Left lung (tissue), 10 donors: ENCODE data around the gene LRGUK. TPM values are rescaled to one million over a fixed set of nuclear protein-coding genes. Genes with fewer than 3 reads are reported as not detected.

Source experiments
- ATAC-seq: fragments of 200-7000 bp; cut with Tn5 transposase; one replicate; pipeline ENCODE4 v1.9.1; 2020; ENCODE audit warnings: moderate library complexity
- DNase-seq, 4 donors: peaks; one replicate each; pipeline ENCODE4 v3.0.0-alpha.2; 2013 to 2020
- H3K27ac ChIP-seq, 2 donors: fragments of 200-600 bp; sonication (generic) in 1 of 2; one replicate each; pipeline versions ENCODE4 v1.5.0 to v1.8.0; 2020 to 2021
- H3K27me3 ChIP-seq, 2 donors: fragments of 200-600 bp; sonication (generic) in 1 of 2; one replicate each; pipeline versions ENCODE4 v1.5.0 to v1.8.0; 2020 to 2021
- H3K36me3 ChIP-seq, 2 donors: fragments of 200-600 bp; sonication (generic) in 1 of 2; one replicate each; pipeline versions ENCODE4 v1.5.0 to v1.8.0; 2020 to 2021
- H3K4me1 ChIP-seq, 2 donors: fragments of 200-600 bp; one replicate each; pipeline ENCODE4 v1.8.0; 2021
- H3K4me3 ChIP-seq, 2 donors: fragments of 200-600 bp; sonication (generic) in 1 of 2; one replicate each; pipeline versions ENCODE4 v1.5.0 to v1.8.0; 2020 to 2021; ENCODE audit warnings: mild to moderate bottlenecking in 1 of 2
- H3K9me3 ChIP-seq, 2 donors: fragments of 200-600 bp; sonication (generic) in 1 of 2; one replicate each; pipeline versions ENCODE4 v1.5.0 to v1.8.0; 2020 to 2021
- CTCF ChIP-seq, 2 donors: fragments of 200-600 bp; sonication (generic) in 1 of 2; IDR thresholded peaks; one replicate each; pipeline versions ENCODE4 v1.5.0 to v1.8.0; 2021; ENCODE audit warnings: antibody characterized with exemption in 2 of 2
- intact Hi-C, 2 donors: fragments of 100-400 bp; cut with DNase I; formaldehyde crosslinking; loops; one replicate each; pipeline versions ENCODE4 v1.11.2 to v1.14.2; 2022
- polyA plus RNA-seq, 6 donors: library from polyadenylated mRNA; unstranded; fragments of 120-200 nt; gene quantifications; one replicate each; pipeline ENCODE4 v1.2.1, GENCODE V29; 2013; ENCODE audit not compliant: insufficient read length in 6 of 6
- total RNA-seq, 2 donors: library from RNA; stranded (reverse); fragmentation: NEBNext Ultra II Directional; extraction: Animal tissue kit (Norgen Biotek cat#: 25700); gene quantifications; one replicate each; pipeline ENCODE4 v1.2.1, GENCODE V29; 2021
- donor health status: DM: no; HTN: yes; CAD: no.
- donor health status: DM: no; HTN: no; CAD: no.

LRGUK gene
- total and polyA plus RNA-seq, 8 donors = 0.94 to 2.7 (median 1.9) TPM

DNA sequence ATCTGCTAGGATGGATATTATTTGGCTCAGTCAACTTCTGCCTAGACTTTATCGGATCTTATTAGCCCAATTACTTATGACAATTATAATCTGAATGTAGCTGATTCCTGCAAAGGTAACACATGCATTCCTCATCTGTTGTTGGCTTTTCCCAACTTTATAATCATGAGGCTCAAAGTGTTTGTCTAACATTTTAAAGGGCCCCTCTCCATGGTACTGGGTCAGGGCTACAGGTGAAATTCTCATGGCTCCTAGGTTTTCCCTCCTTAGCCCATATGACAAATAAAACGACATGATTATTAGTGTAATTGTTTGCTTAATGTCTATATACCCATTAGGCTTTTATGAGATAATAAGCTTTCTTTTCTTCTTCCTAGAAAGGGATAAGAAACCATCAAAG is 4.2 kb upstream of the LRGUK start:
- no peak overlapping the region for H3K27ac ChIP-seq
- DNase-seq = no peak
- no peak for TF ChIP-seq CTCF (IDR thresholded peaks at IDR 0.05)
- peaks cover 0 to 3% of the 10 kb centered on the region in 2 donors for H3K4me1 ChIP-seq
- H3K27me3 ChIP-seq = no peaks in the 10 kb centered on the region
- intact Hi-C loops = loop anchor here in 1 of 2 donors (10.0 kb wide), 1 partner anchor 192 kb away; the partner anchor contains the start of gene SLC35B4
- H3K9me3 ChIP-seq = no peaks in the 10 kb centered on the region
- H3K36me3 ChIP-seq = no peaks in the 10 kb centered on the region
- no peak overlapping the region for H3K4me3 ChIP-seq
- ATAC-seq = no peak

DNA sequence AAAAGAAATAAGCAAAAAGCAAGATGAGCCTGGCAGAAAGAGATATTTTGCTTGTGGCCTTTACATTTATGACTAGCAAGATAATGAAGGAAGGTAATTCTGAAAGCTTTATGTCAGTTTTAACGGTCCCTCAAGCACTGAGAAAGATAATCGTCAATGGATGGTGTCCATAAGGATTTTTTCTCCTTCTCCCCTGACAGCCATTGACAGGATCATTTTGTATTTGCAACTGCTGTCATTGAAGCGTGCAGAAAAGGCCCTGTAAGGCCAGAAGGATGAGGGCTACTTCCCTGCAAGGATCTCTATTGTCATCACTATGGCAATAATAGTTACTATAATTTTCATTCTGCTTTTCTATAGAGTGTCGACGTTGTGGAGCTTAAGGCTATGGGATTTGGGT is 994 bp upstream of the LRGUK start:
- ATAC-seq = no peak
- Histone ChIP-seq H3K36me3 (no peaks in the 10 kb centered on the region), H3K9me3 (no peaks in the 10 kb centered on the region), H3K27ac (no peak overlapping the region), H3K27me3 (no peaks in the 10 kb centered on the region), H3K4me3 (no peak overlapping the region), H3K4me1 (peaks cover 0 to 3% of the 10 kb centered on the region in 2 donors)
- no peak for DNase-seq
- intact Hi-C loops = loop anchor here in 1 of 2 donors (10.0 kb wide), 1 partner anchor 189 kb away; the partner anchor contains the start of gene SLC35B4
- no peak for TF ChIP-seq CTCF (IDR thresholded peaks at IDR 0.05)

GRCh38 chr7:134126596-134126965 is 559 bp upstream of the LRGUK start:
- TF ChIP-seq CTCF (IDR thresholded peaks at IDR 0.05) = no peak
- no peak for ATAC-seq
- intact Hi-C loops = loop anchor here in 1 of 2 donors (10.0 kb wide), 1 partner anchor 188 kb away; the partner anchor contains the start of gene SLC35B4
- Histone ChIP-seq H3K27me3 (no peaks in the 10 kb centered on the region), H3K4me3 (peak overlapping the region; percentile 52 to 61), H3K27ac (no peak overlapping the region), H3K9me3 (no peaks in the 10 kb centered on the region), H3K4me1 (peaks cover 0 to 3% of the 10 kb centered on the region in 2 donors), H3K36me3 (no peaks in the 10 kb centered on the region)
- no peak for DNase-seq

GRCh38 chr7:134128829-134129228 is 1.7 kb downstream of the LRGUK start:
- no peak for TF ChIP-seq CTCF (IDR thresholded peaks at IDR 0.05)
- Histone ChIP-seq H3K27ac (no peak overlapping the region), H3K4me1 (peaks cover 0 to 3% of the 10 kb centered on the region in 2 donors), H3K9me3 (no peaks in the 10 kb centered on the region), H3K4me3 (no peak overlapping the region), H3K27me3 (no peaks in the 10 kb centered on the region), H3K36me3 (no peaks in the 10 kb centered on the region)
- no peak for DNase-seq
- intact Hi-C loops = loop anchor here in 1 of 2 donors (10.0 kb wide), 1 partner anchor 186 kb away; the partner anchor contains the start of gene SLC35B4
- no peak for ATAC-seq

DNA sequence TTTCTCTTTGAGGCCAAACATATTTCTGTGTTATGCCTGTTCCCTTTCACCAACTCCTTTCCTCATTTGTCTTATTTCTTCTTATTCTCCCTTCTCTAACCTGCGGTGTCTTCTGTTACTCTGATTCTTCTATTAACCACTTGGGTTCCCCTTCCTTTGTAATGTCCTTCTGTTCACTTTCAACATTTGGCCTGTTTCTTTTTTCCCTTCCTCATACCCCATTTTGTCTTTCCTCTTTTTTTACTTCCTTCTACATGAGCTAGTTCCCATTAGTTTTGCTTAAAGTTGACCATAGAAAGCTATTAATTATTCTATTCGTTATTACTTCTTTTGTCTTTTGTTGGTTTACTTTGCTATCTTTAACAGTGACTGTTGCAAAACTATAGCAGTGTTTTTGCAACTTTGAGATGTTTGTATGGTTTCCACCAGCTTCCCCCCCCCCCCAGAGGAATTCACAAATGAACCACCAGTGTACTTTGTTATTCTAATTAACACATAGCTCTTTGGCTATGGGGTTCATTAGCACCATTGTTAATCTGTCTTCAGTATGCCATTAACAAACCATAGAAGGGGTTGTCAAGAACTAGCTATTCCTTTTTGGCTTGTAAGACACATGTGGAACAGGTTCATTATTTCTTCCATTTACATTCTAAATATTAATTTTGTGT is 2.9 kb downstream of the LRGUK start:
- no peak for TF ChIP-seq CTCF (IDR thresholded peaks at IDR 0.05)
- no peaks in the 10 kb centered on the region for H3K9me3 ChIP-seq
- ATAC-seq (no peak), DNase-seq (no peak)
- no peak overlapping the region for H3K4me3 ChIP-seq
- H3K27me3 ChIP-seq = no peaks in the 10 kb centered on the region
- H3K4me1 ChIP-seq = peaks cover 0 to 3% of the 10 kb centered on the region in 2 donors
- intact Hi-C loops = loop anchor here in 1 of 2 donors (10.0 kb wide), 1 partner anchor 185 kb away; the partner anchor contains the start of gene SLC35B4
- peak overlapping the region in 1 of 2 donors; percentile 18 for H3K27ac ChIP-seq
- no peaks in the 10 kb centered on the region for H3K36me3 ChIP-seq
